Measurements from ENCODE around the gene ARHGAP6. TPM values are rescaled to one million over a fixed set of nuclear protein-coding genes. Genes with fewer than 3 reads are reported as not detected.

Gene ARHGAP6, protein sequence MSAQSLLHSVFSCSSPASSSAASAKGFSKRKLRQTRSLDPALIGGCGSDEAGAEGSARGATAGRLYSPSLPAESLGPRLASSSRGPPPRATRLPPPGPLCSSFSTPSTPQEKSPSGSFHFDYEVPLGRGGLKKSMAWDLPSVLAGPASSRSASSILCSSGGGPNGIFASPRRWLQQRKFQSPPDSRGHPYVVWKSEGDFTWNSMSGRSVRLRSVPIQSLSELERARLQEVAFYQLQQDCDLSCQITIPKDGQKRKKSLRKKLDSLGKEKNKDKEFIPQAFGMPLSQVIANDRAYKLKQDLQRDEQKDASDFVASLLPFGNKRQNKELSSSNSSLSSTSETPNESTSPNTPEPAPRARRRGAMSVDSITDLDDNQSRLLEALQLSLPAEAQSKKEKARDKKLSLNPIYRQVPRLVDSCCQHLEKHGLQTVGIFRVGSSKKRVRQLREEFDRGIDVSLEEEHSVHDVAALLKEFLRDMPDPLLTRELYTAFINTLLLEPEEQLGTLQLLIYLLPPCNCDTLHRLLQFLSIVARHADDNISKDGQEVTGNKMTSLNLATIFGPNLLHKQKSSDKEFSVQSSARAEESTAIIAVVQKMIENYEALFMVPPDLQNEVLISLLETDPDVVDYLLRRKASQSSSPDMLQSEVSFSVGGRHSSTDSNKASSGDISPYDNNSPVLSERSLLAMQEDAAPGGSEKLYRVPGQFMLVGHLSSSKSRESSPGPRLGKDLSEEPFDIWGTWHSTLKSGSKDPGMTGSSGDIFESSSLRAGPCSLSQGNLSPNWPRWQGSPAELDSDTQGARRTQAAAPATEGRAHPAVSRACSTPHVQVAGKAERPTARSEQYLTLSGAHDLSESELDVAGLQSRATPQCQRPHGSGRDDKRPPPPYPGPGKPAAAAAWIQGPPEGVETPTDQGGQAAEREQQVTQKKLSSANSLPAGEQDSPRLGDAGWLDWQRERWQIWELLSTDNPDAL (N-terminal part only)
- total RNA-seq (2014; rRNA removed; shearing (Covaris generic)): 0.28 and 0.38 TPM in 2 replicates

DNA sequence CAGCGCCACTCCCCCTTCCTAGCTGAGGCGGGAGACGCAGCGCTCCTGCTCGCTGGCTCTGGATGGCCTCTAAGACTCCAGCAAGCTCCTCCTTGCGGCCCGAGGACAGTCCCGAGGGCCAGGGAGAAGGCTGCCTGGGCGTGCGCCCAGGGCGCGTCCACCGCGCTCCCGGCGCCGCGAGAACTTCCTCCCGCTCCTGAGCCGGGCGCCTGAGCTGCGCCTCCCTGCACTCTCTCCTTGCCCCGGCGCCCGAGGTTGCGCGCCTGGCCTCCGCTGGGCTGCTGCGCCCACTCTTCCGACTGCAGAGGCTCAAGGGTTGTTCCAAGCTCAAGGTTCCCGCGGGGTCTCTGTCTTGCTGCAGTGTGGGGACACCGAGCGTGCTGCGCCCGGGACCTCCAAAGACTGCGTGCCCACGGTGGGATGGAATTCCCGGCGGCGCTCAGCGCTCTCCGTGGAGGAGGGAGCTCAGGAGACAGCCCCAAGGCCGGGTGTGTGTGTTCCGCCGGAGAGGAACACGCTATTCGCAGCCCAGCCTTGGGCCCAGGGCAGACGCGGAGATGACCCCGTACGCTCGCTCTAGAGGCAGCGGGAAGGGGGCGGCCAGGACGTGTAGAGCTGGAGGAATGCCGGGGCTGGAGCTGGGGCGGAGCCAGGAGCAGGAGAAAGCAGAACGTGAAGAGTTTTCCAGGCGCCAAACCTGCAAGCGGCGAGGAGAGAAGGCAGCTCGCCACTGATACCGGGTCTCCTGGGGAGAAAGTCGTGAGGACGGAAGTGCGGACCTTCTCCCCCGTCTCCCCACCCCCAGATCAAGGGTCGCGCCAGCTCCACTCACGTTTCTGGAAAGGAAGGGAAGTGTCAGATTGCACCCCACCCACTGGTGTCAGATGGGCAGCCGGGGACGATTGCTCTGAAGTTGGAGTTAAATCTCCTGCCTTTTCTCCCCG lies at the start of gene ARHGAP6:
ARHGAP6 (minus strand) TSS at position 753 of the 944 bp plus-strand sequence. CDS start 1,092 bp downstream, outside the sequence.
- peak; percentile 4 for DNase-seq (ENCODE audit: low spot score)

DNA sequence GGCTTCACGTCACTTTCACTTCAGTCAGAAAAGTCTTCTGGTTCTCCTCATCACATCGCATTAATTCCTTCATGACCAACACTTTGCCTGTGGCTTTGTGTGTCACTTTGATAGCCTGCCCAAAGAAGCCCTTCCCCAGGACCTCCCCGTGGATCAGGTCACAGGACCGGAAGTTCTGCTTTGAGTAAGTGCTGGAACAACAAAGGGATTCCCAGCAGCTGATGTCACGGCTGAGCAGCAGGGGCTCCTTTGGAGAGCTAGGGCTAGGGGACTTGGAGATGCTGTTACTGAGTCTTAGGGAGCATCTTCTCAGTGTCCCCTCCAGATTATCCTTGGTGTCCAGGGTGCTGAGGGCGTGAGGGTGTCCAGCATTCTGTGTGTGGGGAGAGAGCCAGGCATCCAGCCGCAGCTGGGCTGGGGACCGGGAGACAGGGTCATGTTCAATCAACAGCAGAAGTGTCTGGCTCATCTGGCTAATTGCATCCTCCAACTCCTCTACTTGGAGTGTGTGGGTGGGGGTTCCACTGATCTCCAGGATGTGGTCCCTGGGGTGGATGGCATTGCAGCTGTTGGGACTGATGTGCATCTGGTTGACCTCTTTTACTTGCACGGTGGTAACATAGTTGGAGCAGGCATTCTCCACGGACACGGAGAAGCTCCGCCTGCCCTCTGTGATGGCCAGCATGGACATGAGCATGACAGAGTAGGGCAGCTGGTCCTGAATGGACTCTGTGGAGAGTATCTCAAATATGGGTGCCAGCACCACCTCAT lies 39.2 kb upstream of the ARHGAP6 start:
- DNase-seq (ENCODE audit: low spot score): peak; percentile 63

DNA sequence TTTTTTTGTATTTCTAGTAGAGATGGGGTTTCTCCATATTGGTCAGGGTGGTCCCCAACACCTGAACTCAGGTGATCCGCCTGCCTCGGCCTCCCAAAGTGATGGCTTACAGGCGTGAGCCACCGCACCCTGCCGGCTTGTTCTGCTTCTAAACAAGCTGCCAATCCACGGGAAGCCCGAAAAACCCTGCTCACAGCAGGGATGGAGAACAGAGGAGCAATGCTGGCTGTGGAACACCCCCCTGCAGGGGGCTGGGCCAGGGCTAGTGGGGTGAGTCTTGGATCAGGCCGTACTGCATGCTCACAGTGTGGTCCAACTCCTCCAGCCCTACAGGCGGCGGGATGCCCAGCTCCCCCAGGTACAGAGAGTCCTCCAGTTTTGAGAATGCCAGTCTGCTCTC lies 38.1 kb upstream of the ARHGAP6 start:
- DNase-seq (ENCODE audit: low spot score): no peak

DNA sequence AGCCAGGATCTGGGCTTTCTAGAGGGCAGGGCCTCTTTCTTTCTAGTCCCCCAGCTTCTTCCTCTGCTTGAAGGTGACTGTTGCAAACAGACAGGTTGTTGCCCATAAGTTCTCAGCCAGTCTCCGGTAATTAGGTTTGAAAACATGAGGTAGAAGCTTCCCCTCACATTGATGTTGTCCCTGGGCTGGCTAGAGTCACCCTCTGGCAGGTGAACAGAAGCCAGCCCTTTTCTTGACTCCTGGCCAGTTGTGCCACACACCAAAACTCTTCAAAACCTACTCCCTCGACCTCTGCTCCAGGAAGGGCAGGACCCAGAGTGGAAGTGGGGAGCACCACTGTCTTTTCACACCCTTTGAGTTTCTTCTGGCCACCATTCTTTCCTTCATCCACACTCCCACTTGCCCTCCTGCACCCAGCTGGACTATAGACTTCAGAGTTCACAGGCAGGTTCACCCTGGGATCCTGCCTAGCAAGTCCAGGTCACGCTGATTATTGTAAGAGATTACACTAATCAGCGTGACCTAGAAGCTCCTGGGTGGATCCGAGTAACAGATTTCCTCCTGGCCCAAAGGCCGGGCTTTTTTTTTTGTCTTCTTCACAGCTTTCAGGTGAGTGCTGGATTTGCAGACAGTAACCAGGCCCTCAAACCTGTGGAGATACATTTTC lies 37.4 kb upstream of the ARHGAP6 start:
- DNase-seq (ENCODE audit: low spot score): no peak

DNA sequence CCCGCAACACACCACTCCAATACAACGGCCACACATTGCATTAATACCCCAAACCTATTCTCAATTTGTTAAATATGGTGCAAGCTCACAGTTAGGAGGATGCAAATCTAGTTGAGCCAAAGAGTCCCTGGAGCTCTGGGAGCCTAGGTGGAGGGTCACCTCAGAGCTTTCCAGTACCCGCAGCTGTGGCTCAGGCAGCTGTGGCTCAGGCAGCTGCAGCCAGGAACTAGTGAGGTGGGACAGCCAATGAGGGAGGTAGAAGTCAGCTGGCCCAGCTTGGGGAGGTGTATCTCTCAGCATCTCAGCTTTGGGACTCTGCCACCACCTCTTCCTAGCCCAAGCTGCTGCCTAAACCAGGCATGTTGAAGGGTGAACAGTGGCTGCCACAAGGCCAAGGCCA lies 36.7 kb upstream of the ARHGAP6 start:
- no peak for DNase-seq (ENCODE audit: low spot score)

DNA sequence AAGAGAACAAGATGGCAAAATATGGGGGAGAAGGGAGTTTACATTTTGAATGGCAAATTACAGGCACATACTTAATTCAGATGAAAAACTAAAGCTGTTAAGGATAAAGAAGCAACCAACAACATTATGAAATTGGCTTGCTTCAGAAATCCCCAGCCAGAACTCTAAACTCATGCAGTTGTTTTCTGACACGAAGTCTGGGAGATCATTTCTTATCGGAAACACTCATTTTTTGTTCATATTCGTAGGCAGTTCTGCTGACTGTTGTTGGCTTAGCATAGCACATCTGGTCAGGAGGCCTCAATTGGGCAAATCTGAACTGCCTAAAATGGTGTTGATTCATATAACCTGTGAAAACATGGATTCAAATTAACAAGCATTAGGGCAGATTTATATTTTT lies 33.0 kb upstream of the ARHGAP6 start:
- DNase-seq (ENCODE audit: low spot score): no peak

DNA sequence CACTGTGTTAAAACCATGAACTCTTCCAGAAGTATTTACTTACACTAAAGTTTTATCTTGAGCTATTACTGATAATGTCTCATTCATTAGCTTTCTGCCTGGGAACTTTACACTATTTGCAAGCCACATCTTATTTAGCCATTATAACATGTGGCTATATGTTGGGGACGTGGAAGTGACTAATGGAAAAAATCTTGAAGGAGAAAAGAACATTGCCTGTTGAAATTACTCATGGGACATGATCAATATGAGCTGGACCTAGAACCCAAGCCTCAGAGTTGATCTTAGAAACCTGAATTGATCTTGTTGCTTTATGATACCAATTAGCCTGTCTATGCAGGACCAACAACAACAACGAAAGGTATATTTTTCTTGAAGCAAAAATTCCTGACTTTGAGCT lies 22.5 kb upstream of the ARHGAP6 start:
- DNase-seq (ENCODE audit: low spot score): no peak

DNA sequence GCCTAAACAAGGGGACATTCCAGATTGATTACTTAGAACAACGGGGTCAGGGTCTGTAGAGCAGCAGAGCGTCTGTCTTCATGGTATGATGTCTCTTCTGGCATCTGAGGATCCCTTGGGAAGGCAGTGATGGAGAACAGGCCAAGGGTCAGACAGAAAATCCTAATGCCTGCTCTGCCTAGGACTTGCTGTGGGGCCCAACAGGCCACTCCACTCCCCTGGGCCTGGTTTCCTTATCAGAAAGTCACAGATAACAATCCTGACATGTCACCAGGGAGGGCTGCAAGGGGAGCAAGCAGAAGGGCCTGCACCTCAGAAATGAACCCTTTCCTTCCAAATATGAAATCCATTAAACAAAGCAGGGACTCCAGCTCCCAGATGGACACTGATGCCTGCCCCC lies 21.4 kb upstream of the ARHGAP6 start:
- DNase-seq (ENCODE audit: low spot score): no peak

DNA sequence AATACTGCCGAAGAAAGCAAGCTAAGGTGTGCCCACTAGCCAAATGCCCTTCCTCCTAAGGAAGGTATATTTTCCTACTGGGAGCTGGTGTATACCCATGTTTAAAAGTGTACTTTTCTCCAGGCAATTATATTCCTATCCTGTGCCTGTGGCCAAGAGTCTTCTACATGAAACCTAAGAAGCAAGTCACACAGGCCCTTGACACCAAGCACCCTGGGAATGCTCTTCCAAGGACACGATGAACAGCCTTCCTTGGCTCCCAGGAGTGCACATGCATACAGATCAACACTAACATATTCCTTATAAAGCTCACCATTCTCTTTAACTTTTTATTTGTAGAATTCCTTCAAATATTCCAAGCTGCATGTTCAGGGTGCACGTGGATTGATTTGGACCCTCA lies 17.3 kb upstream of the ARHGAP6 start:
- no peak for DNase-seq (ENCODE audit: low spot score)

DNA sequence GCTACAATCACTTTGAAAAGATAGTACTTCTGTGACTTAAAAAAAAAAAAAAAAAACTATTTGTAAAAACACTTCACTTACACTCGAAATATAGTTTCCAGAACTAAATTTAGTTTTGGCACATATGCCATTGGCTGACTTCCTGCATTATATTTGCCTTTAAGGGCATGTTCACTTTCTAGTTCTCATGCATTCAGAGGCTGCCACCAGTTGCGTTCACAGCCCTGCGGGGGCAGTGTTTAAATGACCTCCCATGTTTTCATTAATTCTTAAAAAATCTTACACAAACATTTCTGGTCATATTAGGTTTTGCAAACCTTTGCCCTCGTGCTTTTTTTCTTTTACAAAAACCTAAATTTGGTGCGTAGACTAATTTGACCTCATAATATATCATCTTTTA lies 12.4 kb upstream of the ARHGAP6 start:
- DNase-seq (ENCODE audit: low spot score): no peak

DNA sequence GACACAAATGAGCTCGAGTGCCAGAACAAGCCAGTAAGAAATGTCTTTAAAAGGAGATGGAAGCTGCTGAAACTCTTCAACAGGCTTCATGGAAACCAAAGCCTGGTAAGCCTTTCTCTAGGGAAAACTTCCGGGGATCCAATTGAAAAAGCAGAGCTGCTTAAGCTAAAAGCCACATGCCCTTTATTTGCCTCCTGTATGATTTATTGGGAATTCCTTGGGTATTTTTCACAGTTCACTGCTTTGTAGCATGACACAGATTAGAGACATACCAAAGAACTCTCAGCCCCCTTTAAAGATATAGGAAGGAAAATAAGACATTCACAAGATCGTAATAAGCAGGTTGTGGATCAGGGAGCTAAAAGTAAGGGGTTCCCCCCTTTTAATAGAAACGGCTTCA lies 6.5 kb upstream of the ARHGAP6 start:
- no peak for DNase-seq (ENCODE audit: low spot score)

DNA sequence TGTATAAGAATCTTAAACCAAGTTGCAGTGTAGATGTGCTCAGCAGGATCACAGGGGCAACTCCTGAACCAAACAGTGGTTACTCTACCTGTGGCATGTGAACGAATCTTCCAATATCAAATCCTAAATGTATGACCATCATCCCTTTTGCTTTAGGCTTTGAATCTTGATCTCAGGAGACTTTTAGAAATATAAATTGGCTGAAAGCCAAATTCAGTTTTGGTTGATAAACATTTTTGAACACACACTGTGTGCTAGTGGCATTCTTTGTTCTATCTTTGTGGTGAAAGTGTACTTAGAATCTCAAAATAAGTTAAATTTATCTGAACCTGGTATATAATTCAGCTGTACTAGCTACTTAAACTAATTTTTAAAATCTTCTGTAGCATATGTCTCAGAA lies 4.6 kb upstream of the ARHGAP6 start:
- no peak for DNase-seq (ENCODE audit: low spot score)

DNA sequence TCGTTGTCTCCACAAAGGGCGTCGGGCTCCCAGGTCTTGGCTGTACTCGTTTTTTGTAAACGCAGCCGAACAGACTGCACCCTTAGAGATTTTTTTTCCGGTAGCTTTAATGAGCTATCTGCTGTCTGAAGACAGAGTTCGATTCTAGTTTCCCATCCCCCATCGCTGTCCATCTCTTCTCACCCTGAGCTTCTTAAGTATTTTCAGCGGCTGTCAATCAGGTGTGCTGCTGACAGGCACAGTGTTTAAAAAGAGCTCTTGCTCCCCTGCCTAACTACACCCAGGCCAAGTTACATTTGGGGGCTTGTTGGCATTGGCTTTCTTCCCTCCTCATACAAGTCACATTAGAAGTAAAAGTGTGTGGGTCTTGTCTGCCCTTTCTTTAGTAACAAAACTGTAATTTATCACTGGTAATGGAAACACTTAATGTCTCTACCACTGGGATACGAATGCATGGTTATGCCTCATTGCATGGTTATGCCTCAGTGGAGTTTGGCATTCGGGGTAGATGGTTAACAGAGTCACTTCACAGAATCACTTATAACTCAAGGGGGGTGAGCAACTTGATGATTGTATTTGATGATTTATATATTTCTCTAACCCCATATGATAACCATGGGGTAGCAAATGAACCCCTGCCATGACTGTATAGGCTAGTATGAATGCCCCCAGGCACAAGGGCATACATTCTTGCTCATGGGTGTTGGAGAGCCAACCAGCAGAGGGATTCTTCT lies 1.4 kb upstream of the ARHGAP6 start:
- no peak for DNase-seq (ENCODE audit: low spot score)

DNA sequence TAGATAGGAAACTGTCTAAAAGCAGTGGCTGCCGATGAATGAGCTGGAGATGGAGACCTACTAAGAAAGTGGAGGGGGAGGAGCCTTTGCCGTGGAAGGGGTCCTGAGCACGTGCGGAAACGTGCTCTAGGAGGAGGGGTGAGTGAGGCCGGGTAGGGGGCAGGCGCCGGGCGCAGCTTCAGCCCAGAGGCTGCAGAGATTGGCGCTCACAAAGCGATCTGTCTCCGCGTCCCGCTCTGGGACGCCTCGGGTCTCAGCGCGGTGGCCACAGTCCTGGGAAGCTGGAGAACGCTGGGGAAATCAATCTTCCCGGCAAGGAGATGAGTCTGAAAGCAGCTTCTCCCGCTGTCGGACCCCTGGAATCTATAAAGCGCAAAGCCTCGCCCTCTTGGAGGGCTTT lies 444 bp upstream of the ARHGAP6 start:
- DNase-seq (ENCODE audit: low spot score): no peak

DNA sequence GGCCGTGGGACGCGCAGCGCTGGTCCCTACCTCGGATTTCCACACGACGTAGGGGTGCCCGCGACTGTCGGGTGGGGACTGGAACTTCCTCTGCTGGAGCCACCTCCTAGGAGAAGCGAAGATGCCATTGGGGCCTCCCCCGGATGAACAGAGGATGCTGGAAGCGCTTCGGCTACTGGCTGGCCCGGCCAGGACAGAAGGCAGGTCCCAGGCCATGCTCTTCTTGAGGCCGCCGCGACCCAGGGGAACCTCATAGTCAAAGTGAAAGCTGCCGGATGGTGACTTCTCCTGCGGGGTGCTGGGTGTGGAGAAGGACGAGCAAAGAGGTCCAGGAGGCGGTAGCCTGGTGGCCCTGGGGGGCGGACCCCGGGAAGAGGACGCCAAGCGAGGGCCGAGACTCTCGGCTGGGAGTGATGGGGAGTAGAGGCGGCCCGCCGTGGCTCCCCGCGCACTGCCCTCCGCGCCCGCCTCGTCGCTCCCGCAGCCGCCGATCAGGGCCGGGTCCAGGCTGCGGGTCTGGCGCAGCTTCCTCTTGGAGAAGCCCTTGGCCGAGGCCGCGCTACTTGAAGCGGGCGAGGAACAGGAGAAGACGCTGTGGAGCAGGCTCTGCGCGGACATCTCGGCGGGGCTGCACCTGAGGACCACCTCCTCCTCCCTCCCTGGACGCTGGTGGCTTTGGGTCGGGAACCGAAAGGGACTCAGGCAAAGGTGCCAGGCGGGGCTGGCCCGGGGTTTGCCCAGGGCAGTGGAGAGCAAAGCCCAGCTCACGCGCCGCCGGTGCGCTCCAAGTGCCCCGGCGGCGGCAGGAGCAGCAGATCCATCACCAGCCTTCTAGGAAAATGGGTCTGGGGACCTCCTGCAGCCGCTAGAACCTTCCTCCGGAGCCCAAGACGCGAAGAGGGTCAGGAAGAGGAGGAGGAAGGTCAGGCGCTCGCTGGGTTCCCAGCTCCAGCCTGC lies 1.2 kb downstream of the ARHGAP6 start:
- DNase-seq (ENCODE audit: low spot score): no peak

DNA sequence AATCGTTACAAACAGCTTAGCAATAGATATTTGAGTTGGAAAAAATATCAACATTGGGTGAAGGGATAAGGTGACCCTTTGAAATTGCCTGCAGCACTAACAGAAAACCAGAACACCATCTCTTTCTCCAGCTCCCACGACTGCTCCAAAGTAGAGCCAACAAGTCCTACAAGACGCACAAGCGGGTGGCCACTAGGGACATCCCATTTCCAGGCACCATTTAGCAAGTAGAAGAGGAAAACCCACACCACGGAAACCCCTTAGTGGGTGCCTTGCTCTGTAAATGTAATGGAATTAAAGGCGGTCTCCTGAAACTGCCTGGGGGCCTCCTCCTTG lies 1.9 kb downstream of the ARHGAP6 start:
- no peak for DNase-seq (ENCODE audit: low spot score)

DNA sequence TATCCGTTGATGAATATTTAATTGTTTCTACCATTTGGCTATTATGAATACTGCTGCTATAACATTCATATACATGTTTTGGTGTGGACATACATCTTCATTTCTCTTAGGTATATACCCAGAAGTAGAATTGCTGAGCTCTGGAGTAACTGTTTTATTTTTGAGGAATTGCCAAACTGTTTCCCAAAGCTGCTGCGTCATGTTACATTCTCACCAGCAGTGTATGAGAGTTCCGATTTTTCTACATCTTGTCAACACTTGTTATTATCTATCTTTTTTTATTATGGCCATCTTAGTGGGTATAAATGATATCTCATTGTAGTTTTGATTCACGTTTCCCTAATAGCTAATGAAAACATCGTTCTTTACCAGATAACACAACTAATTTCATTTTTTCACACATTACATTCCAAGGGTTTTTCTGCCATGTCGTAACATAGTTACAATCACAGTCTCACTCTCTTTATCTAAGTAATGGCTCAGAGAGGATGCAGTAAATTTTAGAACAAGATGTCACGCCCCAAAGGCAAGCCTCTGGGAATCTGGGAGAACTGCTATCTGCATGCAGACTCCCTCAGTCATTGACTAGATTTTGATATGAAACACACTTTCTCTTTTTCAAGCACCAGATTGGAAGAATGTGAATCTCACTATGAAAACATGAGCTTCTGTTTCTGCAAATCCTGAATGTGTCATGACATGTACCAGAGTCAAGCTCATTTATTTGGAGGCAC lies 10.3 kb downstream of the ARHGAP6 start:
- DNase-seq (ENCODE audit: low spot score): no peak

All from A172 (cell line).